ENCODE results near the gene MACC1. TPM values are rescaled to one million over a fixed set of nuclear protein-coding genes. Genes with fewer than 3 reads are reported as not detected.

Gene MACC1
- total and polyA plus RNA-seq, 2 experiments from 2014 or later: 3.4 to 13.4 TPM

DNA sequence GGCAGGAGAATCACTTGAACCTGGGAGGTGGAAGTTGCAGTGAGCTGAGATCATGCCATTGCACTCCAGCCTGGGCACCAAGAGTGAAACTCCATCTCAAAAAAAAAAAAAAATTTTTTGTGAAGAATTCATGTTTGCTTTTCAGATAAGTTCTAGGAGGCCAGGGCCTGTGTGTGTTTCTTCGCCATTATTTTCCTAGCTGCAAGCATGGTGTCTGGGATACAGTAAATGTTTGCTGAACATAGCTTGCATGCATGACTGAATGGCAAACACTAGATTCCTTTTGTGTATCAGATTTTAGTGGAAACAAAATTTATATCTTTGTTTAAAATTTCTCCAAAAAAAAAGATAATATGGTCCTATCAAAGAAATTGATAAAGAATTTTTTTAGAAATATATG lies 9.7 kb upstream of the MACC1 start:
- H3K9me3 Mint-ChIP-seq: no peaks in the 10 kb centered on the region
- no peaks in the 10 kb centered on the region for H3K36me3 Mint-ChIP-seq (ENCODE audit: low read depth)

More for the DNA sequence above, 9.7 kb upstream of the MACC1 start:
- no peak for DNase-seq (ENCODE audit: low spot score)
- Histone ChIP-seq H3F3A (replicated peaks; ENCODE audit: low read depth) (no peaks in the 10 kb centered on the region), H3K4me1 (ENCODE audit: insufficient read depth) (no peaks in the 10 kb centered on the region), H3K27ac (ENCODE audit: low read depth) (no peak overlapping the region), H3K4me2 (no peak overlapping the region), H3K9me2 (ENCODE audit: insufficient read depth) (no peaks in the 10 kb centered on the region), H3K4me3 (no peak overlapping the region), H2AFZ (no peak overlapping the region), H3K27me3 (ENCODE audit: insufficient read depth) (no peaks in the 10 kb centered on the region), H4K20me1 (replicated peaks; ENCODE audit: insufficient read depth) (no peaks in the 10 kb centered on the region), H3K36me3 (ENCODE audit: insufficient read depth) (no peaks in the 10 kb centered on the region), H3K79me2 (replicated peaks; ENCODE audit: insufficient read depth) (no peaks in the 10 kb centered on the region)
- Mint-ChIP-seq H3K4me3 (no peak overlapping the region), H3K4me1 (no peaks in the 10 kb centered on the region; the same call in 2 of the 3 replicates), H3K27me3 (ENCODE audit: insufficient read depth, low read depth, poor library complexity) (no peaks in the 10 kb centered on the region), H3K27ac (no peak overlapping the region)
- no peak for ATAC-seq
- no peak for TF ChIP-seq JUNB (IDR thresholded peaks at IDR 0.05; ENCODE audit: unreplicated experiment)
- TF ChIP-seq CTCF (conservative IDR thresholded peaks at IDR 0.05; ENCODE audit: low read depth in 2 of 2): no peak
- no peak for TF ChIP-seq EZH2 (IDR thresholded peaks at IDR 0.05; ENCODE audit: low read depth, unreplicated experiment)
- TF ChIP-seq REST (IDR thresholded peaks at IDR 0.05; ENCODE audit: unreplicated experiment): no peak
- no peak for TF ChIP-seq ETS1 (IDR thresholded peaks at IDR 0.05)
- no peak for TF ChIP-seq POLR2AphosphoS5 (IDR thresholded peaks at IDR 0.05; ENCODE audit: low read depth)
- no peak for TF ChIP-seq ZNF331 (CRISPR knock-in tag; IDR thresholded peaks at IDR 0.05; ENCODE audit: low read depth)
- no peak for TF ChIP-seq STAT1 (IDR thresholded peaks at IDR 0.05; ENCODE audit: unreplicated experiment)
- no peak for TF ChIP-seq CREB1 (CRISPR knock-in tag; IDR thresholded peaks at IDR 0.05; ENCODE audit: low read depth)
- TF ChIP-seq NANOG (IDR thresholded peaks at IDR 0.05; ENCODE audit: borderline replicate concordance): no peak
- TF ChIP-seq EZH2phosphoT487 (IDR thresholded peaks at IDR 0.05; ENCODE audit: unreplicated experiment): no peak
- TF ChIP-seq ZNF462 (CRISPR knock-in tag; IDR thresholded peaks at IDR 0.05): no peak
- no peak for TF ChIP-seq ZNF114 (CRISPR knock-in tag; IDR thresholded peaks at IDR 0.05)

Data from GM23338 (cell line).